IMR-90 (cell line): ENCODE measurements around the gene IL21R. TPM values are rescaled to one million over a fixed set of nuclear protein-coding genes. Genes with fewer than 3 reads are reported as not detected.
A peak's percentile ranks its signal among the peaks of the same experiment; 100 is the strongest.

Experiments
- ATAC-seq: fragments of 200-7000 bp; cut with Tn5 transposase; 2 replicates; pipeline ENCODE4 v1.9.1; 2020; ENCODE audit warnings: low read depth, mild to moderate bottlenecking, moderate library complexity
- BruUV-seq: library from RNA; stranded (reverse); fragments of 400-500 nt; replicated peaks from 2 replicates; lab custom pipeline; 2021; lab: Mats Ljungman, UMichigan
- CTCF ChIA-PET: fragments of 300-600 bp; formaldehyde crosslinking; extraction: SDS; loops from one replicate; lab custom pipeline; 2021; ENCODE audit warnings: antibody characterized with exemption; lab: Yijun Ruan, JAX
- POLR2A ChIA-PET: fragments of 300-600 bp; sonication (Branson Sonifier 250); formaldehyde crosslinking; loops from one replicate; lab custom pipeline; 2022; ENCODE audit warnings: antibody characterized with exemption; ENCODE audit not compliant: unreplicated experiment; lab: Charles Lee
- DNase-seq: peaks from one replicate; pipeline ENCODE4 v3.0.0; 2013
- H2AFZ ChIP-seq: replicated peaks from 2 replicates; pipeline ENCODE3; 2013; ENCODE audit warnings: low read length, mild to moderate bottlenecking; ENCODE audit not compliant: poor library complexity
- H2AK5ac ChIP-seq: 2 replicates; pipeline ENCODE4 v1.6.1; 2013; ENCODE audit warnings: low read depth, low read length, inconsistent platforms
- H2AK9ac ChIP-seq: replicated peaks from 2 replicates; pipeline ENCODE3; 2013; ENCODE audit warnings: mild to moderate bottlenecking, low read depth, low read length, moderate library complexity; ENCODE audit not compliant: poor library complexity
- H2BK120ac ChIP-seq: 2 replicates; pipeline ENCODE4 v1.6.1; 2013; ENCODE audit warnings: low read depth, low read length, inconsistent platforms
- H2BK15ac ChIP-seq: 3 replicates; pipeline ENCODE4 v1.6.1; 2013; ENCODE audit warnings: low read depth, low read length, inconsistent platforms
- H2BK20ac ChIP-seq: 2 replicates; pipeline ENCODE4 v1.6.1; 2013; ENCODE audit warnings: low read depth, mild to moderate bottlenecking, inconsistent platforms, low read length, moderate library complexity
- H2BK5ac ChIP-seq: 2 replicates; pipeline ENCODE4 v1.6.1; 2013; ENCODE audit warnings: mild to moderate bottlenecking, low read depth, low read length, inconsistent platforms; ENCODE audit not compliant: poor library complexity, severe bottlenecking
- H3K14ac ChIP-seq: replicated peaks from 2 replicates; pipeline ENCODE4 v1.6.1; 2013; ENCODE audit warnings: low read depth, low read length, inconsistent platforms
- H3K18ac ChIP-seq: 2 replicates; pipeline ENCODE4 v1.6.1; 2013; ENCODE audit warnings: low read depth, low read length, control low read depth
- H3K23ac ChIP-seq: 2 replicates; pipeline ENCODE4 v1.6.1; 2013; ENCODE audit warnings: low read depth, low read length, inconsistent platforms
- H3K27ac ChIP-seq: 2 replicates; pipeline ENCODE4 v1.5.1; 2013; ENCODE audit warnings: mild to moderate bottlenecking, control low read depth, low read length; ENCODE audit not compliant: insufficient read depth
- H3K27me3 ChIP-seq: 2 replicates; pipeline ENCODE4 v1.6.1; 2013; ENCODE audit warnings: low read length; ENCODE audit not compliant: control insufficient read depth, insufficient read depth
- H3K36me3 ChIP-seq: 2 replicates; pipeline ENCODE4 v1.6.1; 2013; ENCODE audit warnings: low read length, mixed read lengths; ENCODE audit not compliant: control insufficient read depth, insufficient read depth
- H3K4ac ChIP-seq: 2 replicates; pipeline ENCODE4 v1.6.1; 2013; ENCODE audit warnings: low read depth, low read length, inconsistent platforms
- H3K4me1 ChIP-seq: 2 replicates; pipeline ENCODE4 v1.6.1; 2013; ENCODE audit warnings: low read length, mixed read lengths; ENCODE audit not compliant: control insufficient read depth, insufficient read depth
- H3K4me2 ChIP-seq: 2 replicates; pipeline ENCODE4 v1.6.1; 2013; ENCODE audit warnings: low read depth, mild to moderate bottlenecking, control low read depth, low read length, moderate library complexity
- H3K4me3 ChIP-seq: 2 replicates; pipeline ENCODE4 v1.5.1; 2013; ENCODE audit warnings: low read depth, mild to moderate bottlenecking, control low read depth, low read length, moderate library complexity; ENCODE audit not compliant: insufficient read depth
- H3K56ac ChIP-seq: 2 replicates; pipeline ENCODE4 v1.6.1; 2013; ENCODE audit warnings: low read length, inconsistent platforms; ENCODE audit not compliant: insufficient read depth; ENCODE audit errors: extremely low read depth
- H3K79me1 ChIP-seq, 2 experiments: 2 replicates each; pipeline ENCODE4 v1.6.1; 2013; ENCODE audit warnings: low read length in 2 of 2, inconsistent platforms in 1 of 2, low read depth in 1 of 2
- H3K9ac ChIP-seq: 2 replicates; pipeline ENCODE4 v1.6.1; 2013; ENCODE audit warnings: low read depth, low read length, control low read depth
- H3K9me1 ChIP-seq: 2 replicates; pipeline ENCODE4 v1.6.1; 2013; ENCODE audit warnings: low read length, inconsistent platforms; ENCODE audit not compliant: insufficient read depth
- H3K9me3 ChIP-seq: 2 replicates; pipeline ENCODE4 v1.6.1; 2013; ENCODE audit warnings: low read length; ENCODE audit not compliant: control insufficient read depth, insufficient read depth
- H4K20me1 ChIP-seq: 2 replicates; pipeline ENCODE4 v1.6.1; 2013; ENCODE audit warnings: low read length, inconsistent platforms; ENCODE audit not compliant: insufficient read depth
- H4K5ac ChIP-seq: 2 replicates; pipeline ENCODE4 v1.6.1; 2013; ENCODE audit warnings: mild to moderate bottlenecking, low read depth, low read length, control low read depth
- H4K8ac ChIP-seq, 2 experiments: 2 replicates each; pipeline ENCODE4 v1.6.1; 2013; ENCODE audit warnings: low read depth in 2 of 2, low read length in 2 of 2, control low read depth in 1 of 2, inconsistent platforms in 1 of 2
- H4K91ac ChIP-seq: 2 replicates; pipeline ENCODE4 v1.6.1; 2013; ENCODE audit warnings: low read depth, low read length, inconsistent platforms; ENCODE audit not compliant: insufficient read depth
- BHLHE40 ChIP-seq: fragments of 150-350 bp; IDR thresholded peaks from 2 replicates; pipeline ENCODE4 v1.6.1; 2016; ENCODE audit warnings: mild to moderate bottlenecking, low read depth, low read length
- CEBPB ChIP-seq: IDR thresholded peaks from 2 replicates; pipeline ENCODE4 v1.6.1; 2012; ENCODE audit warnings: low read depth, low read length, improper control_type of control experiment
- CHD1 ChIP-seq: IDR thresholded peaks from 2 replicates; pipeline ENCODE4 v1.6.1; 2012; ENCODE audit warnings: low read depth, low read length, improper control_type of control experiment
- FOS ChIP-seq: fragments of 150-350 bp; IDR thresholded peaks from 2 replicates; pipeline ENCODE4 v1.6.1; 2016; ENCODE audit warnings: low read depth, low read length
- MAFK ChIP-seq: IDR thresholded peaks from 2 replicates; pipeline ENCODE4 v1.6.1; 2012; ENCODE audit warnings: low read depth, low read length, improper control_type of control experiment
- MXI1 ChIP-seq: IDR thresholded peaks from 2 replicates; pipeline ENCODE4 v1.6.1; 2012; ENCODE audit warnings: low read depth, mild to moderate bottlenecking, low read length, moderate library complexity, borderline replicate concordance
- NFE2L2 ChIP-seq: fragments of 150-350 bp; IDR thresholded peaks from 2 replicates; pipeline ENCODE4 v1.6.1; 2016; ENCODE audit warnings: low read depth, mild to moderate bottlenecking, low read length
- POLR2A ChIP-seq: IDR thresholded peaks from 2 replicates; pipeline ENCODE4 v1.6.1; 2012; ENCODE audit warnings: mild to moderate bottlenecking, low read depth, low read length
- RAD21 ChIP-seq: IDR thresholded peaks from 2 replicates; pipeline ENCODE4 v1.6.1; 2012; ENCODE audit warnings: low read length, improper control_type of control experiment
- RCOR1 ChIP-seq: IDR thresholded peaks from 2 replicates; pipeline ENCODE4 v1.6.1; 2012; ENCODE audit warnings: mild to moderate bottlenecking, low read length, improper control_type of control experiment; ENCODE audit not compliant: insufficient replicate concordance
- RFX5 ChIP-seq: IDR thresholded peaks from 2 replicates; pipeline ENCODE4 v1.8.0; 2012; ENCODE audit warnings: low read depth, mild to moderate bottlenecking, low read length, moderate library complexity
- SMC3 ChIP-seq: fragments of 150-350 bp; IDR thresholded peaks from 2 replicates; pipeline ENCODE4 v1.6.1; 2016; ENCODE audit warnings: low read depth, mild to moderate bottlenecking, antibody characterized with exemption, low read length, moderate library complexity
- WGBS, 2 experiments: methylation state at CpG; one replicate each; pipeline versions ENCODE4 v1.1.5 to v1.1.7; 2013; ENCODE audit warnings: missing lambda C conversion rate in 2 of 2; ENCODE audit not compliant: insufficient read length in 1 of 2; ENCODE audit errors: extremely low coverage in 2 of 2; 5-methylcytosine and 5-hydroxymethylcytosine counted together
- dilution Hi-C: fragments of 300-500 bp; cut with HindIII; formaldehyde crosslinking; loops from one replicate; pipeline ENCODE4 v1.14.3; 2018; ENCODE audit warnings: low sequenced_read_pairs; ENCODE audit not compliant: unreplicated experiment
- in situ Hi-C: fragments of 300-500 bp; cut with MboI; formaldehyde crosslinking; loops from 3 replicates; pipeline ENCODE4 v1.14.3; 2019; ENCODE audit warnings: low sequenced_read_pairs, inconsistent platforms, mixed read lengths
- intact Hi-C: fragments of 100-400 bp; cut with micrococcal nuclease; formaldehyde crosslinking; loops from 2 replicates; pipeline ENCODE4 v1.10.0; 2022
- polyA plus RNA-seq, 3 experiments: library from polyadenylated mRNA; depleted of rRNA; stranded (reverse); fragments of >200 nt; gene quantifications; 2 replicates each; pipeline ENCODE4 v1.2.3, GENCODE V29; 2012; ENCODE audit warnings: low replicate concordance in 1 of 3
- total RNA-seq: library from RNA; depleted of rRNA; stranded (reverse); fragments of >200 nt; gene quantifications from 2 replicates; pipeline ENCODE4 v1.2.3, GENCODE V29; 2012
- TF ChIP-seq, protein P1 (sequence below): fragments of 150-350 bp; IDR thresholded peaks from 2 replicates; pipeline ENCODE4 v1.6.1; 2016; ENCODE audit warnings: low read depth, mild to moderate bottlenecking, low read length, moderate library complexity, borderline replicate concordance

Gene IL21R
- total and polyA plus RNA-seq, 2 of the 4 experiments (the other 2 are of a cell fraction) = 0.72 to 0.97 TPM

DNA sequence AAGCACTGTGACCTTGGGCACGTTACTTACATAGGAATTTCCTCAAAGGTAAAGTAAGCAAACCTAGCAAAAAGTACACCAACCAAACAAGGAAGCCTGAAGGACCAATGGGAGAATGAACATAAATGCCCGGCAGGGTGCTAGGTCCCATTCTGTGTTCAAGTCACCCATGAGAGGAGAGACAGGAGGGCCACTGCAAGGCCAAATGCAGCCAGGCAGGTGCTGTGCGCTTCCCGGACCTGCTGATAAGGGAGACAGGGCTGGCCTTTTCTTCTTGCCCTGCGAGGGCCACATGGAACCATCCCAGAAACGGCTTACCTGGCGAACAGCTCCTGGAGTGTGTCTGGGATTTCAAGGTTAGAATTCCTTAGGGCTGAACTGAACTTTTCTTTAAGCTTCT is 78.8 kb downstream of the IL21R start:
- no peak overlapping the region for H3K56ac ChIP-seq
- H3K23ac ChIP-seq = no peak overlapping the region
- no peak overlapping the region for H3K4me2 ChIP-seq
- H2BK5ac ChIP-seq = no peak overlapping the region
- H2BK120ac ChIP-seq = no peak overlapping the region
- peaks cover 73% of the 10 kb centered on the region for H3K36me3 ChIP-seq
- DNase-seq (no peak), ATAC-seq (no peak)
- no peak overlapping the region for H2BK15ac ChIP-seq
- H3K14ac ChIP-seq = no peak overlapping the region
- peaks cover 15% of the 10 kb centered on the region; the same call in 1 of the 2 replicates for H3K9me1 ChIP-seq
- H3K9ac ChIP-seq = no peak overlapping the region
- POLR2A ChIA-PET = no interaction called here
- H3K4me3 ChIP-seq = no peak overlapping the region
- BruUV-seq = no TSS peak
- no peaks in the 10 kb centered on the region for H4K20me1 ChIP-seq
- H4K5ac ChIP-seq = no peak overlapping the region
- peaks cover 4% of the 10 kb centered on the region in 2 experiments; a peak in 2 of 4 replicates for H3K79me1 ChIP-seq
- H3K27ac ChIP-seq = no peak overlapping the region
- dilution Hi-C loops (no loop called here), in situ Hi-C loops (no loop called here), intact Hi-C loops (no loop called here)
- no peak overlapping the region for H3K18ac ChIP-seq
- no peak overlapping the region for H2AFZ ChIP-seq
- no peak overlapping the region for H3K4ac ChIP-seq
- H2AK5ac ChIP-seq = no peak overlapping the region
- no peak overlapping the region for H2BK20ac ChIP-seq
- no peak overlapping the region for H4K8ac ChIP-seq
- peak overlapping the region; percentile 8 for H2AK9ac ChIP-seq
- 100% methylated on average over 1 of the region's 7 CpGs; no CpG with 5 or more reads in 1 of the 2 experiments for WGBS, 2 experiments
- no peaks in the 10 kb centered on the region for H3K9me3 ChIP-seq
- H3K4me1 ChIP-seq = peaks cover 7% of the 10 kb centered on the region
- CTCF ChIA-PET = no interaction called here
- no peaks in the 10 kb centered on the region for H3K27me3 ChIP-seq
- H4K91ac ChIP-seq = no peak overlapping the region
- TF ChIP-seq RFX5 (no peak), CEBPB (no peak), MAFK (no peak), BHLHE40 (no peak), POLR2A (no peak), RCOR1 (no peak), CHD1 (no peak), SMC3 (no peak), RAD21 (no peak), FOS (no peak), NFE2L2 (no peak), MXI1 (no peak)
- TF ChIP-seq, protein P1, sequence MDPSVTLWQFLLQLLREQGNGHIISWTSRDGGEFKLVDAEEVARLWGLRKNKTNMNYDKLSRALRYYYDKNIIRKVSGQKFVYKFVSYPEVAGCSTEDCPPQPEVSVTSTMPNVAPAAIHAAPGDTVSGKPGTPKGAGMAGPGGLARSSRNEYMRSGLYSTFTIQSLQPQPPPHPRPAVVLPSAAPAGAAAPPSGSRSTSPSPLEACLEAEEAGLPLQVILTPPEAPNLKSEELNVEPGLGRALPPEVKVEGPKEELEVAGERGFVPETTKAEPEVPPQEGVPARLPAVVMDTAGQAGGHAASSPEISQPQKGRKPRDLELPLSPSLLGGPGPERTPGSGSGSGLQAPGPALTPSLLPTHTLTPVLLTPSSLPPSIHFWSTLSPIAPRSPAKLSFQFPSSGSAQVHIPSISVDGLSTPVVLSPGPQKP = no peak
